ENCODE results near the gene SNAPC2.

GRCh38 chr19:7968008-7968795 is 48.1 kb downstream of the SNAPC2 start:
- TF ChIP-seq EZH2 (IDR thresholded peaks at IDR 0.05; ENCODE audit: borderline replicate concordance, low read length) (no peak), CTCF (conservative IDR thresholded peaks at IDR 0.05 in 1 of 2, IDR thresholded peaks at IDR 0.05 in 1 of 2; ENCODE audit: extremely low read depth in 1 of 2, insufficient read depth in 1 of 2, low read depth in 1 of 2, low read length in 2 of 2) (no peak)
